Measurements from ENCODE around the gene RXRA. TPM values are rescaled to one million over a fixed set of nuclear protein-coding genes. Genes with fewer than 3 reads are reported as not detected.

RXRA gene
- total RNA-seq, 1 donor from 2014 or later, result 85.7 TPM

DNA sequence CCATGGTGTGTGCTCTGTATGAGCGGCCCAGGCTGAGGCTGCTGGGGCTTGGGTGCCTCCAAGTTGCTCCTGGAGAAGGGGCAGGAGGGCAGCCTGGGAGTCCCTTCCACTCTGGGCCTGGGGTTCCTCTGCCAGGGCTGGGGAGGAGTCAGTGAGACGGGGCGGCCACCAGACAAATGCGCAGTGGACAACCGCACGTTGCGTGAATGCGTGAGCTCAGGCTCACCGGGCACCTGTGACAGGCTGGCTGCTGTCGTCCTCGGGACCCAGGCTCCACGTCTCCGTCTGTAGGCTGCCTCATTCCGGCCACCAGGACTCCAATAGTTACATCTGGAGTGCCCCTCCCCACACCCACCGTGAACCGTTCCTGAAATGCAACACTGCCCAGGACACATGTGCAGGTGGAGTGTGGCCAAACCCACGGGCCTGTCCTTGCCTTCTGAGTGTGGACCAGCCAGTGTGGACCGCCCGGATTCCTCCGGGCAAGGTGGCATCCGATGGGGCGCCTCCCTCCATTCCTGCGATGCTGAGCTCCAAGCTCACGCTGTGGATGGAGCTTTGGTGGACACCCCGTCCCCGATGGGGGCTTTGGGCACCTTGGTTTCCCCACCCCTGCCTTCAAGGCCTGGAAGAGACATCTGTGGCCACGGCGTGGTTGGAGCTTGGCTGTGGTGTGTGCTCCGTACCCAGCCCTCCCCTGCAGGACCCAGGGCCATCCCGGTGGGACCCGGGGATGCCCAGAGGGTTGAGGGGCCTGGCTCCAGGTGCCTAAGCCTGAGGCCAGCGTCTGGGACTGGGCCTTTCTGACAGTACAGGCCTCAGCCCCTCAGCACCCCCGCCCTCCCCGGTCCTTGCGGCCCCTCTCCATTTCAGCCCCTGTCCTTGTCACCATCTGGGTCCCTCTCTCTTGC is 34.0 kb upstream of the RXRA start:
- TF ChIP-seq, protein P1, sequence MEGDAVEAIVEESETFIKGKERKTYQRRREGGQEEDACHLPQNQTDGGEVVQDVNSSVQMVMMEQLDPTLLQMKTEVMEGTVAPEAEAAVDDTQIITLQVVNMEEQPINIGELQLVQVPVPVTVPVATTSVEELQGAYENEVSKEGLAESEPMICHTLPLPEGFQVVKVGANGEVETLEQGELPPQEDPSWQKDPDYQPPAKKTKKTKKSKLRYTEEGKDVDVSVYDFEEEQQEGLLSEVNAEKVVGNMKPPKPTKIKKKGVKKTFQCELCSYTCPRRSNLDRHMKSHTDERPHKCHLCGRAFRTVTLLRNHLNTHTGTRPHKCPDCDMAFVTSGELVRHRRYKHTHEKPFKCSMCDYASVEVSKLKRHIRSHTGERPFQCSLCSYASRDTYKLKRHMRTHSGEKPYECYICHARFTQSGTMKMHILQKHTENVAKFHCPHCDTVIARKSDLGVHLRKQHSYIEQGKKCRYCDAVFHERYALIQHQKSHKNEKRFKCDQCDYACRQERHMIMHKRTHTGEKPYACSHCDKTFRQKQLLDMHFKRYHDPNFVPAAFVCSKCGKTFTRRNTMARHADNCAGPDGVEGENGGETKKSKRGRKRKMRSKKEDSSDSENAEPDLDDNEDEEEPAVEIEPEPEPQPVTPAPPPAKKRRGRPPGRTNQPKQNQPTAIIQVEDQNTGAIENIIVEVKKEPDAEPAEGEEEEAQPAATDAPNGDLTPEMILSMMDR (IDR thresholded peaks at IDR 0.05), result no peak
- peaks cover 14% of the 10 kb centered on the region for H3K4me1 ChIP-seq
- no peaks in the 10 kb centered on the region for H3K9me3 ChIP-seq
- H3K4me3 ChIP-seq, result no peak overlapping the region
- DNase-seq (peak; percentile 41), ATAC-seq (no peak)
- no peak overlapping the region for H3K27ac ChIP-seq
- H3K36me3 ChIP-seq, result no peaks in the 10 kb centered on the region
- intact Hi-C loops (cut with DNase I), result no loop called here
- no peaks in the 10 kb centered on the region for H3K27me3 ChIP-seq (ENCODE audit: low read depth)

DNA sequence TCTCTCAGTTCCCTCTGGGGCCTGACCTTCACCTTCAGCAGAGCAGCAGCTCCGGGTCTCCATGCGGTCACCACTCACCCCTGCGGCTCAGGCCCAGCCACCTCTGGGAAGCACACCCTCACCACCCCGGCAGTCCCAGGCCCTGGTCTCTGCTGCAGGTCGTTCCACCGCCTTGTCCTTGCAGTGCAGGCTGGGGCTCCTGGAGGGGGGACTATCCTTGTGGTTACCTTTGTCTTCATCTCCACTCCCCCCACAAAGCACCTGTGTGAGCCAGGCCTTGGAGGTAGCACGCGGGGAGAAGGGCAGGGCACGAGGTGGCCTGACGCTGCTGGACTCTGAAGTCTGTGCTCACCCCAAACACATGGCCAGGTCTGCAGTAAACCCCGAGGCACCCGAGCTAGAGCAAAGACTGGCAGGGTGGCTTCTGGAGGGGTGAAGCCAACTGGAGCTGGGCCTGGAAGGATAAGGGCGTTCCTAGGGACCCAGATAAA is 33.2 kb upstream of the RXRA start:
- DNase-seq, result peak; percentile 30
- H3K36me3 ChIP-seq, result no peaks in the 10 kb centered on the region
- H3K4me3 ChIP-seq, result no peak overlapping the region
- H3K27me3 ChIP-seq (ENCODE audit: low read depth), result no peaks in the 10 kb centered on the region
- ATAC-seq, result no peak
- peaks cover 14% of the 10 kb centered on the region for H3K4me1 ChIP-seq
- no peaks in the 10 kb centered on the region for H3K9me3 ChIP-seq
- TF ChIP-seq, protein P1 (IDR thresholded peaks at IDR 0.05), result no peak
- intact Hi-C loops (cut with DNase I), result no loop called here
- H3K27ac ChIP-seq, result no peak overlapping the region

DNA sequence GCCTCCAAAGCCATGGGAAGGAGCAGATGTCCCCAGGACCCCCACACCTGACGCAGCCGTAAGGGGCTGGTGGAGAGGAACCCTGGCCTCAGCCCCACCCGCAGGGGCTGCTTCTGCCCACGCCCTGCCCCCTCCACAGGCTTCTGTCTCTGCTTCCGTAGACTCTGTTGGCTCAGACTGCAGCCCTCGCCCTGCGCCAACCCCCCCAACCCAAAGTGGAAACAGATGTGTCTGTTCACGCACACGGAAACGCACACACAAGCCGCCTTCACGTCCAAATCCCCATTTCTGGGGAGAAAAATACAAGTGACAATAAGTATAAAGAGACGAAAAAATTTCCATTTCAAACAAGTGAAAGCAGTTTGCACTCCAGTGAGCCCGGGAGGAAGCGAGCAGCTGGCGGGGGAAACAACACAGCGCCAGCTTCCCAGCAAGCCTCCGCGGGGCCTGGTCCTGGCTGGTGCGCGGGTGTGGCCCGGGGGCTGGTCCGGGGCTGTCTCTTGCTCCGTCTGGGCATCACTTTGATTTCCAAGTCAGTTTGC is 32.6 kb upstream of the RXRA start:
- Histone ChIP-seq H3K27me3 (ENCODE audit: low read depth) (no peaks in the 10 kb centered on the region), H3K4me1 (peaks cover 14% of the 10 kb centered on the region), H3K36me3 (no peaks in the 10 kb centered on the region), H3K9me3 (no peaks in the 10 kb centered on the region), H3K27ac (peak overlapping the region; percentile 62), H3K4me3 (peak overlapping the region; percentile 39)
- TF ChIP-seq, protein P1 (IDR thresholded peaks at IDR 0.05), result no peak
- peak in 1 of 2 donors; percentile 20 for ATAC-seq
- intact Hi-C loops (cut with DNase I), result no loop called here
- peak; percentile 43 for DNase-seq

DNA sequence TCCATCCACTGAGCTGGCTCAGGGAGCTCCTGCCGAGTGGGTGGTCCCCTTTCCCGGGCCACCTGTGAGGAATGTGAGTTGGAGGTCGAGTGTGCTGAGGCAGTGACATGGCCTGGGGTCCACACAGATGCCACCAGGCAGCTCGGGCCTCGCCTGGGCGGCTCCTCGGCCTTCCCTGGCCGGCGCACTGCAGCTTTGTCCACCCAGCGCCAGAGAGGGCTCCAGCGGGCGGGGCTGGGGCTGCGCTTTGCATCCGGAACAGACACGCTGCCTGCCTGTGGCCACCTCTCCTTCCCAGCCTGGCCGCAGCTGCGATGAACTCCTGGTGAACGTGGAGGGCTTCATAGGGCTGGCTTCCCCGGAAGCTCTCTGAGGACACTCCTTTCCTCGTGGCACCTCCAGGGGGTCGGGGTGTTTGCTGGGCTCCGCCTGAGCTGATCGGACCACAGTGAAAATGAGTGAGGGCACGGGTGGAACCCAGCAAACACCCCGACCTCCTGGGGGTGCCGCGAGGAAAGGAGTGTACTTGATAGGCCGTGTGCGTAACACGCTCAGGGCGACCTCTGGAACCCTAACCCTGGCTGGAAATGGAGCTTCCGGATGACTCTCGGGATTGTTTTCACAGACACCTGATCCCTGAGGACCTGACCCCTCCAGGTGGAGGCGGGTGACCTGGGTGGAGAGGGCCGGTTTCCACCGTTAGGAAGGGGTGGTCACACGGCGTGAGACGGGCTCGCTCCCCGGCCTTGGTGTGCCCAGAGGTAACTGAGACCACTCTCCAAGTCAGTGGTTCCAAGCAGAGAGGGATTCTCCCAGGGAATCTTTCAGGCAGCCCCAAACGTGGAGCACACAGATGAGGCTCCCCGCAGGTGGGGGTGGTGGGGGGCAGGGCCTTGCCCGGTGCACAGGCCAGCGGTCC is 31.8 kb upstream of the RXRA start:
- H3K9me3 ChIP-seq, result no peaks in the 10 kb centered on the region
- TF ChIP-seq, protein P1 (IDR thresholded peaks at IDR 0.05), result no peak
- H3K4me1 ChIP-seq, result peaks cover 14% of the 10 kb centered on the region
- ATAC-seq (peak; percentile 26 to 31), DNase-seq (peak; percentile 46)
- H3K27ac ChIP-seq, result peak overlapping the region; percentile 62
- intact Hi-C loops (cut with DNase I), result no loop called here
- H3K36me3 ChIP-seq, result no peaks in the 10 kb centered on the region
- H3K4me3 ChIP-seq, result peak overlapping the region; percentile 39
- H3K27me3 ChIP-seq (ENCODE audit: low read depth), result no peaks in the 10 kb centered on the region

DNA sequence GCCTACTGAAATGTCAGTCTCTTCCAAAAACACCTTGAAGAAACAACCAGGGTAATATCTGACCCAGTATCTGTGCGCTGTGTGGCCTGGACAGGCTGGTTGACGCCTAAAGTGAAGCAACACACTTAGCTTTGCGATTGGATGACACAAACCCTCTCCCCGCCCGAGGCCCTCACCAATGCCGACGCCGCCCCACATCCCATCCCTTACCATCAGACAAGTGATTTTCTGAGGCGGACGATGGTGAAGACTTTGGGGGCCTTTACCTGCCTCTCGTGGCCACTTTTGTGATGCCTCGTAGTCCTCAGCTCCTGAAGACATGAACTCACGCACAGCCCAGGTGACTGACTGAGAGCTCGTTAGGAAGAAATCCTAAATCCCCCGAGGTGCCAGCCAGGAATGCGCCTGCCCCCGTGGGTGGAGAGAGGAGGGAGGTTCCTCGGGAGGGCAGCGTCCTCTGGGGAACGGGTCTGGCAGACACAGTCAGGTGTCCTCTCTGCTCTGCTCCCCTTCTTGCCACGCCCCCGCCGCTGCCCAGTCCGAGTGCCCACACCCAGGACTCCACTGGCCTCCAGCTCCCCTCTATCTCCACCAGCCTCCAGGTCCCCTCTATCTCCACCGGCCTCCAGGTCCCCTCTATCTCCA is 31.0 kb upstream of the RXRA start:
- no peak for ATAC-seq
- no peaks in the 10 kb centered on the region for H3K36me3 ChIP-seq
- no peak overlapping the region for H3K27ac ChIP-seq
- peaks cover 14% of the 10 kb centered on the region for H3K4me1 ChIP-seq
- H3K4me3 ChIP-seq, result no peak overlapping the region
- H3K9me3 ChIP-seq, result no peaks in the 10 kb centered on the region
- H3K27me3 ChIP-seq (ENCODE audit: low read depth), result no peaks in the 10 kb centered on the region
- TF ChIP-seq, protein P1 (IDR thresholded peaks at IDR 0.05), result no peak
- DNase-seq, result peak; percentile 33
- intact Hi-C loops (cut with DNase I), result no loop called here

All from lower lobe of right lung (tissue), 2 donors.